Right atrium auricular region (tissue), 2 donors: Measurements from ENCODE around the gene CD9. TPM values are rescaled to one million over a fixed set of nuclear protein-coding genes. Genes with fewer than 3 reads are reported as not detected.

Source experiments
- DNase-seq: peaks from one replicate; pipeline ENCODE4 v3.0.0-alpha.2; 2019; ENCODE audit warnings: low spot score
- H3K27ac ChIP-seq, 2 donors: fragments of 200-600 bp; sonication (generic); 1 replicate in 1 of 2; 2 replicates in 1 of 2; pipeline ENCODE4 v1.5.1; 2016 to 2019
- H3K27me3 ChIP-seq, 2 donors: fragments of 200-600 bp; sonication (generic); one replicate each; pipeline versions ENCODE4 v1.5.1 to v1.6.0; 2017 to 2019
- H3K36me3 ChIP-seq: fragments of 200-600 bp; sonication (generic); one replicate; pipeline ENCODE4 v1.5.1; 2016
- H3K4me1 ChIP-seq, 2 donors: fragments of 200-600 bp; sonication (generic); one replicate each; pipeline versions ENCODE4 v1.5.1 to v1.6.0; 2017 to 2019
- H3K4me3 ChIP-seq, 2 donors: fragments of 200-600 bp; sonication (generic); 1 replicate in 1 of 2; 2 replicates in 1 of 2; pipeline ENCODE4 v1.5.1; 2017 to 2019; ENCODE audit warnings: mild to moderate bottlenecking in 1 of 2, moderate library complexity in 1 of 2
- H3K9me3 ChIP-seq, 2 donors: fragments of 200-600 bp; sonication (generic); one replicate each; pipeline ENCODE4 v1.5.1; 2019
- total RNA-seq, 2 donors: library from RNA; depleted of rRNA; stranded (reverse); fragments of >200 nt; gene quantifications; one replicate each; pipeline ENCODE4 v1.1.0, GENCODE V29; 2016
- TF ChIP-seq, protein P1 (sequence below), 2 donors: fragments of 200-600 bp; sonication (generic); IDR thresholded peaks; one replicate each; pipeline ENCODE4 v1.5.1; 2019; ENCODE audit warnings: antibody characterized with exemption in 2 of 2

CD9 gene
- total RNA-seq, 2 donors from 2014 or later: 126 to 230 TPM

DNA sequence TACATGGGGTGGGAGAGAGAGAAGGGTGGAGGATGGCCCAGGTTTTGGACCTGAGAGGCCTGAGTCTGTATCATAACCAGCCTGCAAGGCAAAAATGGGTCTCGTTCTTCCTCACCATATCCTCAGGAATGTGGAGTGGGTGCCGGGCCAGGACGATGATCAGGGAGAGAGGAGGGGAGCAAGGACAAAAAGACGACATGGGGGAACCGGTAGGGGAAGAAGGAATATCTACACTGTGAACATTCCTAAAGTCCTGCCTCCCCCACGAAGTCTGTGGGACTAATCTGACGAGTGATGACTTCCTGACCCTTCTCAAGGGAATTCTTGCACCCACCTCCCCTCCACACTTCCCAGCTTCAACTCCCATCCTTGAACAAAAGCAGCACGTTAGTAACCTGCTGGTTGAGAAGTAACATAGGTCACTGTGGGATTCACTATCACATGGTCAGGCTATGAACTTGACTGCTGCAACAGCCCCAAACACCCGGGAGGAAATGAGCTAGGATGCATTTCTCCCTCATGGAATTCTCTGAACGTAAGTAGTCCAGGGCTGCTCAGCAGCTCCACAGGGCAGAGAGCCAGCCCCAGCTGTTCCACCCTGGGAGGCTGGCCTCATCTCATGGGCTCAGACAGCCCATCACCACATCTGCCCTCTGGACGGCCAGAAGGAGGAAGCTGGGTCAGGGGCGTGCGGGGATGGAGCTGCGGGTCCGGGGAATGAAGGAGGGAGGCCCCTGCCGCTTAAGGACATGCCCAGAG, 38.9 kb upstream of the CD9 start:
- peak overlapping the region; percentile 30 to 55 for H3K27ac ChIP-seq
- TF ChIP-seq, protein P1, sequence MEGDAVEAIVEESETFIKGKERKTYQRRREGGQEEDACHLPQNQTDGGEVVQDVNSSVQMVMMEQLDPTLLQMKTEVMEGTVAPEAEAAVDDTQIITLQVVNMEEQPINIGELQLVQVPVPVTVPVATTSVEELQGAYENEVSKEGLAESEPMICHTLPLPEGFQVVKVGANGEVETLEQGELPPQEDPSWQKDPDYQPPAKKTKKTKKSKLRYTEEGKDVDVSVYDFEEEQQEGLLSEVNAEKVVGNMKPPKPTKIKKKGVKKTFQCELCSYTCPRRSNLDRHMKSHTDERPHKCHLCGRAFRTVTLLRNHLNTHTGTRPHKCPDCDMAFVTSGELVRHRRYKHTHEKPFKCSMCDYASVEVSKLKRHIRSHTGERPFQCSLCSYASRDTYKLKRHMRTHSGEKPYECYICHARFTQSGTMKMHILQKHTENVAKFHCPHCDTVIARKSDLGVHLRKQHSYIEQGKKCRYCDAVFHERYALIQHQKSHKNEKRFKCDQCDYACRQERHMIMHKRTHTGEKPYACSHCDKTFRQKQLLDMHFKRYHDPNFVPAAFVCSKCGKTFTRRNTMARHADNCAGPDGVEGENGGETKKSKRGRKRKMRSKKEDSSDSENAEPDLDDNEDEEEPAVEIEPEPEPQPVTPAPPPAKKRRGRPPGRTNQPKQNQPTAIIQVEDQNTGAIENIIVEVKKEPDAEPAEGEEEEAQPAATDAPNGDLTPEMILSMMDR (IDR thresholded peaks at IDR 0.05): no peak
- peaks cover 0 to 14% of the 10 kb centered on the region in 2 donors for H3K4me1 ChIP-seq
- H3K4me3 ChIP-seq: no peak overlapping the region
- peak; percentile 68 for DNase-seq
- H3K27me3 ChIP-seq: no peaks in the 10 kb centered on the region
- H3K9me3 ChIP-seq: no peaks in the 10 kb centered on the region
- no peaks in the 10 kb centered on the region for H3K36me3 ChIP-seq

DNA sequence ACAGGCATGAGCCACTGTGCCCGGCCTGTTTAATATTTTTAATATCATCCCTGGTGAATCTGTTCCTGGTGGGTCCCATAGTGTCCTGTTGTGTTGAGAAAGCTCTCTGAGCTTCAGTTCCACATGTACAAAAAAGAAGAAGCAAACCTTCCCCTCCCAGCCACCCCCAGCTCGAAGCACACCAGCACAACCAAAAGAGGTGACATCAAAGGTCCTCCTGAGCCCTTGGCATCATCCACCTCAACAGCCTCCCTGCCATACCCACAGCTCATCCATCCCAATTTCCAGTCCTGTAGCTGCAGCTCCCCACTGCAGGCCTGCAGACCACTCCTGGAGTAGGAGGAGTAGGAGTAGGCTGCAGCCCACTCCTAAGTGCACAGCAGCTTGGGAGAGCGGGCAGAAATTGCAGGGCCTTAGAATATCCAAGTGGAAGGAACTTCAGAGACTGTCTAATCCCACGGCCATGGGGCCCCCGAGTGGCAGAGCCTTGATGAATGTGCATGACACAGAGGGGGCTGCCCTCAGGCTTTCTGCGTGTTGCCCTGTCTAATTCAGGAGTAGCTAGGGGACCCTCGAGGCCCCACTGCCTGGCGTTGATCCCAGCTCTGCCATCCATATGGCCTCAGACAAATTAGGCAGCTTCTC, 36.7 kb upstream of the CD9 start:
- Histone ChIP-seq H3K9me3 (no peaks in the 10 kb centered on the region), H3K4me3 (no peak overlapping the region), H3K27me3 (no peaks in the 10 kb centered on the region), H3K36me3 (no peaks in the 10 kb centered on the region), H3K27ac (no peak overlapping the region), H3K4me1 (peaks cover 0 to 31% of the 10 kb centered on the region in 2 donors)
- TF ChIP-seq, protein P1 (IDR thresholded peaks at IDR 0.05): no peak
- no peak for DNase-seq

DNA sequence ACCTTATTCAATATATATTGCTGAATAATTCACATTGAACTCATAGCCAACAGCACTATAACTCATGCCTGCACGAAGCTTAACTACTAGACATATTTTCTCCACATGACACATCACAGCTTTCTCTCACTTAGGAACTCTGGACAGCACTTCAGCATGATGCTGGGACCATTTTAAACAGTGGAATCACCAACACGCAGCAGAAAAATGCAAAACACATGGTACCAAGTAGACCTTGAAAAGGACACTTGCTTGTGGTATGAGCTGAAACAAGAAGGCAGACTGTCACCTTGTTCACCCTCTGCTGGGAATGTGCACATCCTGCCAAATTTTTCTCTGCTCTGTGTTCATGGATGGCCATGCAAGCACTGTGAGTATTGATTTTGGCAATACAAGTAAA, 34.8 kb upstream of the CD9 start:
- TF ChIP-seq, protein P1 (IDR thresholded peaks at IDR 0.05): no peak
- Histone ChIP-seq H3K36me3 (no peaks in the 10 kb centered on the region), H3K9me3 (no peaks in the 10 kb centered on the region), H3K4me3 (no peak overlapping the region), H3K27ac (no peak overlapping the region), H3K4me1 (peaks cover 0 to 32% of the 10 kb centered on the region in 2 donors), H3K27me3 (no peaks in the 10 kb centered on the region)
- DNase-seq: no peak

DNA sequence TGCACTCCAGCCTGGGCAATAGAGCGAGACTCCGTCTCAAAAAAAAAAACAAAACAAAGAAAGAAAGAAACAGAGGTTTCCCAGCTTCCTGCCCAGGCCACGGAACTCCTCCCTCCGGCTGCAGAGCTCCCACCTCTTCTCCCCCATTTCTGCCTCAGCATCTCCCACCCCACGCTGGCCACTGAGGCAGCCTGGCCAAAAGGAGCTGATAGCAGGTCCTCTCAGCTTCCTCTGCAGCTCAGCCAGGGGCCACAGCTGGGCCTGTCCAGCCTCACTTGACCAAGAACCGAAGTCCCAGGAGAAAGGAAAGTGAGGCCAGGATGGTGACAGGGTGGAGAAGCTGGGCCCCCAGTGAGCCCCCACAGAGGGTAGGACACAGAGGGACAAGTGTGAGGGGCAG, 33.4 kb upstream of the CD9 start:
- peaks cover 0 to 23% of the 10 kb centered on the region in 2 donors for H3K4me1 ChIP-seq
- no peaks in the 10 kb centered on the region for H3K9me3 ChIP-seq
- peak overlapping the region; percentile 86 for H3K27ac ChIP-seq
- no peaks in the 10 kb centered on the region for H3K36me3 ChIP-seq
- TF ChIP-seq, protein P1 (IDR thresholded peaks at IDR 0.05): no peak
- DNase-seq: no peak
- no peaks in the 10 kb centered on the region for H3K27me3 ChIP-seq
- no peak overlapping the region for H3K4me3 ChIP-seq

DNA sequence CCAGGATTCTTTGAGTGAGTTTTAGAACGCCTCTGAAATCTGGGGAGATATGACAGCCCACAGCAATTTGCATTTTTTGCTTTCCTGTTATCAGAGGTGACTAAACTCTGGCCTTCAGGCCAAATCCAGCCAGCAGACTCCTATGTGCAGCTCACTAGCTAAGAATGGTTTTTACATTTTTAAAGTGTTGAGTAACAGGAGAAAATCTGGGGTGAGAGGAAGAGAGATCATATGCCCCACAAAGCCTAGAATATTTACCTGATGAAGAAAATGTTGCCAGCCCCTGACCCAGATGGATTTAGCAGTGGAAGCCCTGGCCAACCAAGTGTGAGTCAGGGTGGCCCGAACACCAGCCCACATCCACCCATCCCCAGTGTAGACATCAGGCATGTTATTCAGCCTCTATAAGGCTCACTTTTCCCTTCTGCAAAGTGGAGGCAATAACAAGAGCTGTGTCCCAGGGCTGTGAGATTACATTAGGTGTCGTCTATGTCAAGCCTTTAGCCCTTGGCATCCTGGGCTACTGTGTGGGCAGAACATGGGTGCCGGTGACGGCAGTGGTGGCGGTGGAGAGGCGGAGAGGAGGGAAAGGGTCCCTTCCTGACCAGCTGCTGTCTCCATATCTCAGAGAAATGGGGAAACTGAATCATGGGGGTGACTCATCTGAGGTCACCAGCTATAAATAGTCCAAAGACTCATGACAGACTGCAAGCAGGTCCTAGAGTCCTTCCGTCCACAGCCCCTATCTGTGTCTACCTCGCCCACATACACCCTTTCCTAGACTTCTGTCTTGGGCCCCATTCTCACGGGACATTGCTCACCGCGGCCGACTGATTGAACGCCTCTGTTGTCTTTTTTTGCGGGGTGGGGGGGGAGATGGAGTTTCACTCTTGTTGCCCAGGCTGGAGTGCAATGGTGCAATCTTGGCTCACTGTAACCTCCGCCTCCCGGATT, 32.6 kb upstream of the CD9 start:
- Histone ChIP-seq H3K27me3 (no peaks in the 10 kb centered on the region), H3K36me3 (no peaks in the 10 kb centered on the region), H3K4me3 (no peak overlapping the region), H3K4me1 (peaks cover 0 to 26% of the 10 kb centered on the region in 2 donors), H3K27ac (peak overlapping the region; percentile 86), H3K9me3 (no peaks in the 10 kb centered on the region)
- DNase-seq: peak; percentile 90
- TF ChIP-seq, protein P1 (IDR thresholded peaks at IDR 0.05): no peak
